Measurements from ENCODE around the gene GRM1.
"Not testable (repeated sequence)": the region's sequence is repeated elsewhere in the genome, so short reads cannot be mapped to it uniquely, and the experiment has no call there.

GRM1 gene

GRCh38 chr6:146191612-146192011 is 162.8 kb downstream of the GRM1 start:
- no peak for DNase-seq (ENCODE audit: low read depth in 2 of 2)

DNA sequence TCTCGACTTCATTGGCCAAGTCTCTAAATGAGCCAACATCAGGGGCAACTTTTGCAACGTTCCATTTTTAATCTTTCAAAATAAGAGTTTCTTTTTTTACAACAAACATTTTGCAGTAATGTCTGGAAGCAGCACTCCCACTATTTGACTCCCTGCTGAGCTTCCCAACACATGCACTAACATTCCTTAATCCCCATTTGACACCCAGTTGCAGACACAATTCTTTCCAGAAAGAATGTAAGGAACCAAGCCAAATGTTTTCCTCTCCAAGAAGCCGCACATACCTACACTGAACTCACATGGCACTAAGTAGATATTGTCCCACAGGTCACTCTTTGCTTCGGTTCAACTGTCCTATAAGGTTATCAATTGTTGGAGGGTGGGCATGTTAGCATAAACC is 165.6 kb downstream of the GRM1 start:
- DNase-seq (ENCODE audit: low read depth in 2 of 2), result no peak

DNA sequence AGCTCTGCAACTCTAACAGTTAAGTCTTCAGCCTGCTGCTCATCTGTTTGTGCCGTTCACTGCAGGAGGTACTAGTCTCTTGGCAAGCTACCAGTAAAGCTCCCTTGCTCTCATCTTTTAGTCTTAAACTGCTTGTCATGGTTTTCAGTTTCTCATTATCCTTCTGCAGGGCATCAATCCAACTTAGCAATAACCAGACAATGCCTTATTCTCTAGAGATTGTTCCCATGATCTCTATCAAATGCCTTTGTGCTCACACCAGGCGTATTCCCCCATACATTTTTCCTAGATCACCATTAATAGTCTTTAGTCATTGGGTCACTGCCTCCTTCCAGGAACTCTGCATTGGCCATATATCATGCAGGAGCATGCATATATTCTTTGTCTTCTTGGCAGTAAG is 171.3 kb downstream of the GRM1 start:
- DNase-seq (ENCODE audit: low read depth in 2 of 2), result no peak

GRCh38 chr6:146202570-146202969 is 173.7 kb downstream of the GRM1 start:
- DNase-seq (ENCODE audit: low read depth in 2 of 2), result no peak

GRCh38 chr6:146209942-146210341 is 181.1 kb downstream of the GRM1 start:
- no peak for DNase-seq (ENCODE audit: low read depth in 2 of 2)

DNA sequence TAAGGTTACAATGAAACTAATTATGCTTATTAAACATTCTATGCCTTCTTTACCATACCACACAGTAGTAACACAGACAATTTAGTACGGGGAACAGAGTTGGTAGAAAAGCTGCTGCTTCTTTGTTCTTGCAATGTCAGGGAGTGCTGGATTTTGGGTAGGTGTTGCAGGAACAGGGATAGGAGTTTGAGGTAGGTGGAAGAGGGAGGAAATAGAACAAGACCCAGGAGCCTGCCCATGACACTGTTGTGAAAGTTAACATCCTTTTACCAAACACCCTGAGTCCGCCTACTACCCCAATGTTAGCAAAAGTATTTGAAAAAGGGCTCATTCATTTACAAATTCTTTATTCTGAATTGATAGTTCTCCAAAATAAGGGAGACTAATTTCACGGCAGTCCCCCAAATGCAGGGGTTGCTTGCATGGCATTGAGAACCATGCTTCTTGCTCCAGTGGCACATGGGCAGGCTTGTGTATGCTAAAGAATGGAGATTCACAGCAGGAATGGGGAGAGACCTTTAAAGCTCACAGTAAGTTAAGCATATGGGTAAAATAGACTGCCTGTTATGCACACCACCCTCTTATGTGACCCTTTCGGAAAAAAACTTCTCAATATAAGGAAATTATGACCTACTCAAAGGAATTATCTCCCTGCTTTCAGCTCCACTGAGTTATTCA is 181.7 kb downstream of the GRM1 start:
- DNase-seq (ENCODE audit: low read depth in 2 of 2), result no peak

GRCh38 chr6:146211646-146212045 is 182.8 kb downstream of the GRM1 start:
- no peak for DNase-seq (ENCODE audit: low read depth in 2 of 2)

- no peak for DNase-seq (ENCODE audit: low read depth in 2 of 2)
These were observed 183.9 kb downstream of the GRM1 start for GRCh38 chr6:146212781-146213180.

GRCh38 chr6:146219101-146219500 is 190.2 kb downstream of the GRM1 start:
- no peak for DNase-seq (ENCODE audit: low read depth in 2 of 2)

GRCh38 chr6:146224449-146224848 is 195.6 kb downstream of the GRM1 start:
- no peak for DNase-seq (ENCODE audit: low read depth in 2 of 2)

DNA sequence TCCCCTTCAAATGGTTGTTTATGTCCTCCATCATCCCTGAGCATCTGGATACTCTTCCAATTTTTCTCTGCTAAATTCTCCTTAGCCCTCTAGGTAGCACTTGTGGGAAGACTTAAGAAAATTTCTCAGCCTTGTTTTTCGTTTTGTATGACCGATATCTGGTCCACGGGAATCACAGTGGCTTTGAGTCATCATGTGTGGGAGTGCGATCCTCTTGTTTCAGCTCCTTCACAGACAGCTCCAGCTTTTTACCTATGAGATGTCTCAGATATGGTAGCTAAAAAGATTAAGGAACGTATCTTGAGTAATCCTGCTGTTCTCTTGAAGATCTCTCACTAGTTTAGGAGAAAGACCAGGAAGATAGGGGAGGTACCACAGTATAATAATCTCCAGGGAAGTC is 196.1 kb downstream of the GRM1 start:
- DNase-seq (ENCODE audit: low read depth in 2 of 2), result no peak

DNA sequence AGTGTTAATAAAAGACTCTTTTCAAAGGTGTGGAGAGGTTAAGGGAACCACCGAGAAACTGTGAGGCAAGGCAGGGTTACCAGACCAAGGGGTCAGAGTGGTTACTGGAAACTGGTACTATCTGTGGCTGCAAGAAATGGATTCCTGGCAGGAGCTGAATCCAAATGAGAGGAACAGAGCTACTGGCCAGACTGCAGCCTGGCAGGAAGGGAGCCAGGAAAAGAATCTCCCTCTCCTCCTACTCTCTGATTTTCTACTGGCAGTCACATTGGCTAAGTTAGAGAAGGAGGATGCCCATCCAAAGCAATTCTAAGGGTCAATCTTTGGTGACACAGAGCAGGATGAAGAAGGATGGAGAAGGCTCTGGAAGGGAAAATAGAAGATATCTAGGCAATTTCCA is 211.5 kb downstream of the GRM1 start:
- DNase-seq (ENCODE audit: low read depth in 2 of 2), result no peak

DNA sequence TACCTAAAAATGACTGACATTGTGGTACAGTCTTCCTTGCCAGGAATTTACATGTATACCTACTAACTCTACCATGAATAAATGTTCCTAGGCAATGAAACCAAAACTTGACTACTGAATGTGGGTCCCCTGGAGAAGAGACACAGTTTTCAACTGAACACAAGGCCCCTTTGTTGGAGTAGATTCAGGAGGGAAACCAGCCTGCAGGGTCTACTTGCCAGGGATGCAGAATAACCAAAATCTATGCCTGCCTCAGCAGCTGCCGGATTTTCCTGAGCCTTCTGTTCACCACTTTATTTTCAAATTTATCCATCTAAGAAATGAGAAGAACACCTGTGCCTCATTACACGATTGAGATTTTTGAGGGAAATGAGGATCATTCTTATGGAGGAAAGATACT is 211.9 kb downstream of the GRM1 start:
- no peak for DNase-seq (ENCODE audit: low read depth in 2 of 2)

DNA sequence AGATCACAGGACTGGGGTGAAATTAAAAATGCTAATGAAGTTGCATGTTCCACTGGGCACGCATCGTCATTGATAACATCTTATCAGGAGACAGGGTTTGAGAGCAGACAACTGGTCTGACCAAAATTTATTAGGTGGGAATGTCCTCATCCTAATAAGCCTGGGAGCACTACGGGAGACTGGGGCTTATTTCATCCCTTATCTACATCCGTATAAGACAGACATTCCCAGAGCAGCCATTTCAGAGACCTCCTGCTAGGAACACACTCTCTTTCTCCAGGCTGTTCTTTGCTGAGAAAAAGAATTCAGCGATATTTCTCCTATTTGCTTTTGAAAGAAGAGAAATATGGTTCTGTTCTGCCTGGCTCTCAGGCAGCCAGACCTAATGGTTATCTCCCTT is 214.8 kb downstream of the GRM1 start:
- DNase-seq (ENCODE audit: low read depth in 2 of 2), result not testable (repeated sequence)

GRCh38 chr6:146244630-146245143 is 215.8 kb downstream of the GRM1 start:
- no peak for DNase-seq (ENCODE audit: low read depth in 2 of 2)

- no peak for DNase-seq (ENCODE audit: low read depth in 2 of 2)
These were observed 217.2 kb downstream of the GRM1 start for GRCh38 chr6:146246028-146246427.

DNA sequence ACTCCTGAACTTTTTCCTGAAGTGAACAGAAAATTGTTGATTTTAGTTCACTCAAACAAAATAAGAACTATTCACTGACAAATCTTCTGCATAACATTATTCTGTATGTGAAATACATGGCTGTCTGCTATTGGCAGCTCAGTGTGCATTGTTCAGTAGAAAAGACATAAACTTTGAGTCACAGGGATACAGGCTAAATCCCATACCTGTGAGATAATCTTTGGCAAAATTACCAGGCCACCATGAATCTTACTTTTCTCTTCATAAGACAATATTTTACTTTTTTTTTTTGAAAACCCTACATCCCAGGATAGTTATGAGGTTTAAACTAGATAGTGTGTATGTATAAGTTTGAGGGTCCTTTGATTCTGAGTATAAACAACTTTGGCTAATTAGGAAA is 224.8 kb downstream of the GRM1 start:
- DNase-seq (ENCODE audit: low read depth in 2 of 2), result no peak

DNA sequence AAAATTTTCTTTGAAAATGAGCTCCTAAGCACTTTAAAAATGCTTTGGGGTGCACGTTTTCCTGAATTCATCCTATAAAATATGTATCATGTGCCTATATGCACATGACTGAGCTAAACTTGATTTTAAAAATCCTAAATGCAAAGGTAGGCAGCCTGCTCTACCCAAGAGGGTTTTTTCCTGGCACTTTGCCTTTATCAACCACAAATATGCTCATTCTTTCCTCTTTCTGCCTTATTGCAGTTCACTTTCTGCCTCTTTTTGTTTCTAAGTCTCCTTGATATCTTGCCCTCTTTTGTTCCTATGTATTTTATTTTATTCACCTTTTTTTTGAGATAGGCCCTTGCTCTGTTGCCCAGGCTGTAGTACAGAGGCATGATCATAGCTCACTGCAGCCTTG is 229.3 kb downstream of the GRM1 start:
- no peak for DNase-seq (ENCODE audit: low read depth in 2 of 2)

DNA sequence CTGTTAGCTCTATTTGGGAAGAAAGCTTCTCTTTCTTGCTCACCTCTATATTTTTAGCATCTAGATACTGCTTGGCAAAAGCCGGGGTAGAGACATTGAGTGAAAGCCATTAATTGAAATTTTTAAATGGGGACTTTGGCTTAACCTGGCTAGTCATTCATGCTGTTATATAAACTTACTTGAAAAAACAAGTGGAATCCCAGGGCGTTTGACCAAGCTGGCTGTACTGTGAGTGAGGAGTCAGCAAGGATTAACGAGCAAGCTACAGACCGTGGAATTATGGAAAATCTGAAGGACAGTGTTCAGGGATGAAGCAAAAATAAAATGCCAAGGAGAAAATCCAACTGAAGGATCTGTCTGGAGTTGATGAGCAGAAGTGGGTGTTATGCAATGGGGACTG is 232.0 kb downstream of the GRM1 start:
- no peak for DNase-seq (ENCODE audit: low read depth in 2 of 2)

DNA sequence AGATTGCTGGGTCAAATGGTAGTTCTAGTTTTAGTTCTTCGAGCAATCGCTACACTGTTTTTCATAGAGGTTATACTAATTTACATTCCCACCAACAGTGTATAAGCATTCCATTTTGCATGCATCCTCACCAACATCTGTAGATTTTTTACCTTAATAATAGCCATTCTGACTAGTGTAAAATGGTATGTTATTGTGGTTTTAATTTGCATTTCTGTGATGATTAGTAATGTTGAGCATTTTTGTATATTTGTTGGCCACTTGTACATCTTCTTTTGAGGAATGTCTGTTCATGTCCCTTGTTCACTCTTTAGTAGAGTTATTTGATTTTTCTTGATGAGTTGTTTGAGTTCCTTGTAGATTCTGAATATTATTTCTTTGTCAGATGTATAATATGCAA is 236.2 kb downstream of the GRM1 start:
- DNase-seq (ENCODE audit: low read depth in 2 of 2), result no peak

GRCh38 chr6:146267447-146267846 is 238.6 kb downstream of the GRM1 start:
- DNase-seq (ENCODE audit: low read depth in 2 of 2), result no peak

DNA sequence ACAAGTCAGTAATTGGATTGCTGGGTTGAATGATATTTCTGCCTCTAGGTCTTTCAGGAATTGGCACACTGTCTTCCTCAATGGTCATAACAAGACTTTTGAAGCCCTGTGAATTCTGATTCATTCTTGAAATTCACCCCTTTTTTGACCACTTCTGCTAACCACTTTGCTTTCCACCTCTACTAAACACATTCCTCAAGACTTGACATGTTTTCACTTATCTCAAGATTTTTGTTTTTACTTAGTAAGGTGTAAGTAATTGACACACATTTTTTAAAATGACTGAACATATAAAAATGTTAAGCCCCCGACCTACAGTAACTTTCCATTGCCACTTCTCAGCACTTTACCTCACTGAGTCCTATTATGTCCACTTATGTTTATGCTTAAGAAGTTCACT is 239.1 kb downstream of the GRM1 start:
- DNase-seq (ENCODE audit: low read depth in 2 of 2), result no peak

DNA sequence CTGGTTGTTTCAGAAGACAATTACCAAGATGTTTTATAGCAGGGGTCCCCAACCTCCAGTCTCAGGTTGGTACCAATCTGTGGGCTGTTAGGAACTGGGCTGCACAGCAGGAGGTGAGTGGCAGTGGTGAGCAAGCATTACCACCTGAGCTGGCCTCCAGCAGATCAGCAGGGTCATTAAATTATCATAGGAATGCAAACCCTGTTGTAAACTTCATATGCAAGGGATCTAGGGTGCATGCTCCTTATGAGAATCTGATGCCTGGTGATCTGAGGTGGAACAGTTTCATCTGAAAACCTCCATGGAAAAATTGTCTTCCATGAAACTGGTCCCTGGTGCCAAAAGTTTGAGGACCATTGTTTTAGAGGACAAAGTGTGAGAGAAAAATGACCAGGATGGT is 240.6 kb downstream of the GRM1 start:
- DNase-seq (ENCODE audit: low read depth in 2 of 2), result no peak

- not testable (repeated sequence) for DNase-seq (ENCODE audit: low read depth in 2 of 2)
These were observed 242.3 kb downstream of the GRM1 start for GRCh38 chr6:146271163-146271562.
